ENCODE data around the gene IKZF3.

The IKZF3 gene

DNA sequence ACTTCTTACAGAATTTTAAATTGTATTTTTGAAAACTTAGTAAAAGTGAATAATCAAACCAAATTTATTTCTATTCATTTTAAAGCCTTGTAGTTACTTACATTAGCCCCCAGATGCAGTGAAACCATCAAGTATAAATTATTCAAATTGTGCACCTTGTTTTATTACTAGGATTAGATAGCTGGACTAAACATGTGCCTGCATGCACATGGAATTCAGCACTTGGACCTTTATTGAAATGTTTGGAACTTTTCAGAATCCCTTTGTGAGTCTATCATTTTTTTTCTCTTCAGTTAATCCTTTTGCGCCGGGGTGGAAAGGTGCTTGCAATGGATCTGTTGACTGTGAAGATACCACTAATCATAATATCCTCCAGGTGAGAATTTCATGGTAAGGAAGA lies 8.6 kb upstream of the IKZF3 start:
- no peaks in the 10 kb centered on the region for H3K9me3 ChIP-seq (ENCODE audit: insufficient read depth, low read length, severe bottlenecking)
- H3K4me3 ChIP-seq (ENCODE audit: low read depth in 1 of 2, low read length in 2 of 2) = no peak overlapping the region
- no peak overlapping the region for H3K9ac ChIP-seq (ENCODE audit: low read depth, low read length)
- DNase-seq = no peak
- TF ChIP-seq, protein P1, sequence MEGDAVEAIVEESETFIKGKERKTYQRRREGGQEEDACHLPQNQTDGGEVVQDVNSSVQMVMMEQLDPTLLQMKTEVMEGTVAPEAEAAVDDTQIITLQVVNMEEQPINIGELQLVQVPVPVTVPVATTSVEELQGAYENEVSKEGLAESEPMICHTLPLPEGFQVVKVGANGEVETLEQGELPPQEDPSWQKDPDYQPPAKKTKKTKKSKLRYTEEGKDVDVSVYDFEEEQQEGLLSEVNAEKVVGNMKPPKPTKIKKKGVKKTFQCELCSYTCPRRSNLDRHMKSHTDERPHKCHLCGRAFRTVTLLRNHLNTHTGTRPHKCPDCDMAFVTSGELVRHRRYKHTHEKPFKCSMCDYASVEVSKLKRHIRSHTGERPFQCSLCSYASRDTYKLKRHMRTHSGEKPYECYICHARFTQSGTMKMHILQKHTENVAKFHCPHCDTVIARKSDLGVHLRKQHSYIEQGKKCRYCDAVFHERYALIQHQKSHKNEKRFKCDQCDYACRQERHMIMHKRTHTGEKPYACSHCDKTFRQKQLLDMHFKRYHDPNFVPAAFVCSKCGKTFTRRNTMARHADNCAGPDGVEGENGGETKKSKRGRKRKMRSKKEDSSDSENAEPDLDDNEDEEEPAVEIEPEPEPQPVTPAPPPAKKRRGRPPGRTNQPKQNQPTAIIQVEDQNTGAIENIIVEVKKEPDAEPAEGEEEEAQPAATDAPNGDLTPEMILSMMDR (IDR thresholded peaks at IDR 0.05; ENCODE audit: borderline replicate concordance, extremely low read depth, low read length, poor library complexity, severe bottlenecking) = peak; percentile 61
- TF ChIP-seq EZH2 (IDR thresholded peaks at IDR 0.05; ENCODE audit: borderline replicate concordance, low read depth, low read length, severe bottlenecking) = no peak
- H3K4me1 ChIP-seq (ENCODE audit: insufficient read depth, low read length) = no peaks in the 10 kb centered on the region
- no peaks in the 10 kb centered on the region for H4K20me1 ChIP-seq (ENCODE audit: insufficient read depth, low read length)
- H2AFZ ChIP-seq (ENCODE audit: low read depth, low read length) = no peak overlapping the region
- H3K27me3 ChIP-seq (ENCODE audit: insufficient read depth, low read length, poor library complexity) = peaks cover 15% of the 10 kb centered on the region
- no peak; the same call in 2 of the 3 replicates for ATAC-seq (ENCODE audit: insufficient read depth, low read depth)
- H3K79me2 ChIP-seq (ENCODE audit: insufficient read depth, low read length) = no peaks in the 10 kb centered on the region
- H3K27ac ChIP-seq (ENCODE audit: low read length) = no peak overlapping the region
- no peaks in the 10 kb centered on the region for H3K36me3 ChIP-seq (ENCODE audit: insufficient read depth, low read length)
- H3K4me2 ChIP-seq (ENCODE audit: insufficient read depth, low read length) = no peak overlapping the region

DNA sequence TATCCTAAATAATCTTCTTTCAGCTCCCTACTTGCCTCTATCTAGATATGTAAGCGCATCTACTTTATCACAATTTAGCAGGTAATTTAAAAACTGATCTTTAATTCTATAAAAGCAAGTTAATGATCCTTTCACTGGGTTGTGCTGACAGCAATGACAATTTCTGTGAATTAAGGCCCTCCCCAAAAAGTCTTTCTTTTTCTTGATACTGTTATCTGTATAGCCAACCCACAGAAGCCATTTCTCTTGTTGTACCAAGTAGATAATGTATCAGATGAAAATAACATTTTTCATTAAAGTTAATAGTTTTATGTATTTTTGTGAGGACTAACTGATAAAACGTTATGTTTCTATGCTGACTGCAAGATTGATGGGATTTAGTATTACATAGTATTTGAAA lies 7.7 kb upstream of the IKZF3 start:
- H3K4me1 ChIP-seq (ENCODE audit: insufficient read depth, low read length) = no peaks in the 10 kb centered on the region
- no peaks in the 10 kb centered on the region for H3K36me3 ChIP-seq (ENCODE audit: insufficient read depth, low read length)
- no peak overlapping the region for H2AFZ ChIP-seq (ENCODE audit: low read depth, low read length)
- H3K27ac ChIP-seq (ENCODE audit: low read length) = no peak overlapping the region
- no peaks in the 10 kb centered on the region for H4K20me1 ChIP-seq (ENCODE audit: insufficient read depth, low read length)
- H3K27me3 ChIP-seq (ENCODE audit: insufficient read depth, low read length, poor library complexity) = peaks cover 13% of the 10 kb centered on the region
- DNase-seq = no peak
- H3K4me2 ChIP-seq (ENCODE audit: insufficient read depth, low read length) = no peak overlapping the region
- no peak overlapping the region for H3K9ac ChIP-seq (ENCODE audit: low read depth, low read length)
- no peaks in the 10 kb centered on the region for H3K79me2 ChIP-seq (ENCODE audit: insufficient read depth, low read length)
- TF ChIP-seq, protein P1 (IDR thresholded peaks at IDR 0.05; ENCODE audit: borderline replicate concordance, extremely low read depth, low read length, poor library complexity, severe bottlenecking) = no peak
- no peak for TF ChIP-seq EZH2 (IDR thresholded peaks at IDR 0.05; ENCODE audit: borderline replicate concordance, low read depth, low read length, severe bottlenecking)
- ATAC-seq (ENCODE audit: insufficient read depth, low read depth) = no peak
- no peaks in the 10 kb centered on the region for H3K9me3 ChIP-seq (ENCODE audit: insufficient read depth, low read length, severe bottlenecking)
- no peak overlapping the region for H3K4me3 ChIP-seq (ENCODE audit: low read depth in 1 of 2, low read length in 2 of 2)

DNA sequence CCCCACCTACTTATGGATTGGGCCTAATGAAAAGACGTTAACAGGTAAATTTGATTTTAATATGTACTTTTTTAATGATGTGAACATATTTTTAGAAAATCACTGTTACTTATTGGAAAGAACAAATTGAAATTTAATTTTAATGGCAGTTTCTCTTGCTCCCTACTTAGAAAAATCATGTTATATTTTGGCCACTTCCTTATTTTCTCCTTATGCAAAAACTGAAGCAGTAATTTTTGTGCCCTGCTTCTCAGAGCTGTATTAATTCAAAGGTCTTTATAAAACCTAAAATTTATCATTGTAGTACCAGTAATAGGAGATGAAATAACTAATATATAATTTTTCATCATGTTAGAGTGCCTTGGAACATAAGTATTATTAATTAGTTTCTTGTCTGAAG lies 6.7 kb upstream of the IKZF3 start:
- H3K4me2 ChIP-seq (ENCODE audit: insufficient read depth, low read length) = no peak overlapping the region
- H3K9ac ChIP-seq (ENCODE audit: low read depth, low read length) = no peak overlapping the region

More for the DNA sequence above, 6.7 kb upstream of the IKZF3 start:
- no peak overlapping the region for H2AFZ ChIP-seq (ENCODE audit: low read depth, low read length)
- TF ChIP-seq, protein P1 (IDR thresholded peaks at IDR 0.05; ENCODE audit: borderline replicate concordance, extremely low read depth, low read length, poor library complexity, severe bottlenecking) = no peak
- TF ChIP-seq EZH2 (IDR thresholded peaks at IDR 0.05; ENCODE audit: borderline replicate concordance, low read depth, low read length, severe bottlenecking) = no peak
- ATAC-seq (ENCODE audit: insufficient read depth, low read depth) (no peak), DNase-seq (no peak)
- H3K4me1 ChIP-seq (ENCODE audit: insufficient read depth, low read length) = no peaks in the 10 kb centered on the region
- H3K9me3 ChIP-seq (ENCODE audit: insufficient read depth, low read length, severe bottlenecking) = no peaks in the 10 kb centered on the region
- H3K79me2 ChIP-seq (ENCODE audit: insufficient read depth, low read length) = no peaks in the 10 kb centered on the region
- peaks cover 15% of the 10 kb centered on the region for H3K27me3 ChIP-seq (ENCODE audit: insufficient read depth, low read length, poor library complexity)
- no peak overlapping the region for H3K27ac ChIP-seq (ENCODE audit: low read length)
- H4K20me1 ChIP-seq (ENCODE audit: insufficient read depth, low read length) = no peaks in the 10 kb centered on the region
- no peaks in the 10 kb centered on the region for H3K36me3 ChIP-seq (ENCODE audit: insufficient read depth, low read length)
- no peak overlapping the region for H3K4me3 ChIP-seq (ENCODE audit: low read depth in 1 of 2, low read length in 2 of 2)
